NB4 (cell line): Measurements from ENCODE around the gene MMP24OS.

Source experiments
- MYC ChIP-seq: IDR thresholded peaks from 2 replicates; pipeline ENCODE4 v1.6.1; 2011; ENCODE audit warnings: low read depth, low read length
- POLR2A ChIP-seq: IDR thresholded peaks from 2 replicates; pipeline ENCODE4 v1.6.1; 2011; ENCODE audit warnings: mild to moderate bottlenecking; ENCODE audit not compliant: insufficient read length; ENCODE audit errors: extremely low read depth
- TF ChIP-seq, protein P1 (sequence below): IDR thresholded peaks from one replicate; pipeline ENCODE4 v1.5.1; 2012; ENCODE audit warnings: low read depth, low read length
- TF ChIP-seq, protein P2 (sequence below): IDR thresholded peaks from 2 replicates; pipeline ENCODE4 v1.6.1; 2011; ENCODE audit warnings: low read depth, low read length

DNA sequence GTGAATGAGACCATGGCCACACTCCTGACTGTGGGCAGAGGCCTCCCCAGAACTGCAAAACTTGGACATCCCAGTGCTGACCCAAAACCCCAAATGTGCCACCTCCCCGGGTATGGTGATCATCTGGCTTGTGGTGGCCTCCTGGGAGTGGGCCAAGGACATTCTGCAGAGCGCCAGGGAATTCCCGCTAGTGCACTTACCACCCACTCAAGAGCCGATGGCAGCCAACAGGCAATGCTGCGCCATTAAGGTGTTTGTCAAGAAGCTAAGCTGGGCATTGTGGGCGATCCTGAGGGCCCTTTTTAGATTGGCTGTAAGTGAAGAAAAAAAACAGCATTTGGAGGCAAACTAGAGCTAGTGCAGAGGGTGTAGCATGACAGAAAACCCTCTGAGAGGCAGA, 42.0 kb downstream of the MMP24OS start:
- TF ChIP-seq, protein P1, sequence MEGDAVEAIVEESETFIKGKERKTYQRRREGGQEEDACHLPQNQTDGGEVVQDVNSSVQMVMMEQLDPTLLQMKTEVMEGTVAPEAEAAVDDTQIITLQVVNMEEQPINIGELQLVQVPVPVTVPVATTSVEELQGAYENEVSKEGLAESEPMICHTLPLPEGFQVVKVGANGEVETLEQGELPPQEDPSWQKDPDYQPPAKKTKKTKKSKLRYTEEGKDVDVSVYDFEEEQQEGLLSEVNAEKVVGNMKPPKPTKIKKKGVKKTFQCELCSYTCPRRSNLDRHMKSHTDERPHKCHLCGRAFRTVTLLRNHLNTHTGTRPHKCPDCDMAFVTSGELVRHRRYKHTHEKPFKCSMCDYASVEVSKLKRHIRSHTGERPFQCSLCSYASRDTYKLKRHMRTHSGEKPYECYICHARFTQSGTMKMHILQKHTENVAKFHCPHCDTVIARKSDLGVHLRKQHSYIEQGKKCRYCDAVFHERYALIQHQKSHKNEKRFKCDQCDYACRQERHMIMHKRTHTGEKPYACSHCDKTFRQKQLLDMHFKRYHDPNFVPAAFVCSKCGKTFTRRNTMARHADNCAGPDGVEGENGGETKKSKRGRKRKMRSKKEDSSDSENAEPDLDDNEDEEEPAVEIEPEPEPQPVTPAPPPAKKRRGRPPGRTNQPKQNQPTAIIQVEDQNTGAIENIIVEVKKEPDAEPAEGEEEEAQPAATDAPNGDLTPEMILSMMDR: no peak
- TF ChIP-seq, protein P2, sequence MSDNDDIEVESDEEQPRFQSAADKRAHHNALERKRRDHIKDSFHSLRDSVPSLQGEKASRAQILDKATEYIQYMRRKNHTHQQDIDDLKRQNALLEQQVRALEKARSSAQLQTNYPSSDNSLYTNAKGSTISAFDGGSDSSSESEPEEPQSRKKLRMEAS: no peak
- TF ChIP-seq MYC: no peak
- no peak for TF ChIP-seq POLR2A
